ENCODE data around the gene ZNF597.

ZNF597 gene

DNA sequence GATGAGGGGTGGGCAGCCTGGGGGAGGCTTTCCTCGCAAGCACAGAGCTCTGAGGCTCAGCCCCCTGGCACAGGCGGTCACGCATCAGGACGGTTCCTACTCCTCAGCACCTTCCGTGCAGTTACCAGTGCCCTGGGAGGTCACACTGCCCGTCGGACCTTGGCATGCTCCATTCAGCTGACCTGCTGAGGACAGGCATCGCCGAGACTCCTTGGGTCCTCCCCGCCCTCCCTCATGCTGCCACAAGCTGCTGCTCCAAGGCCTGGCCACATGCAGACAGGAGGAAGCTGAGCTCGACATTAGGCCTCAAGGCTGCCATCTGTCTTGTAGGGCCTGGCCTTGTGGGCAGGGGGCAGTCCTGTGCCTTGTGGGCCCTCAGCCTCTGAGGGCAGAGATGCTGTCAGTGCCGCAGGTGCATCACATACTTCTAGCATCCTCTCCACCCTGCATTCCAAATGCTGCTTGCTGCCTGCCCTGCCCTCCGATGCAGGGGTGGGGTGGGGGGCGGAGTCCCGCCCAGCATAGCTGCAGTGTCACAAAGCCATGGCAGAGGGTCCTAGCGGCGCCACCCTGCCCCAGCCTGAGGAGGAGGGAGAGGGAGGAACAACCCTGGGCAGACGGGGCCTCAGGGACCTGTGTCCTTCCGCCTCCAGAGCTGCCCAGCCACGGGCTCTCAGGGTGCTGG, 42.7 kb upstream of the ZNF597 start:
- H3K27ac ChIP-seq = no peak overlapping the region
- TF ChIP-seq ZFX (IDR thresholded peaks at IDR 0.05) = no peak
- TF ChIP-seq, protein P1, sequence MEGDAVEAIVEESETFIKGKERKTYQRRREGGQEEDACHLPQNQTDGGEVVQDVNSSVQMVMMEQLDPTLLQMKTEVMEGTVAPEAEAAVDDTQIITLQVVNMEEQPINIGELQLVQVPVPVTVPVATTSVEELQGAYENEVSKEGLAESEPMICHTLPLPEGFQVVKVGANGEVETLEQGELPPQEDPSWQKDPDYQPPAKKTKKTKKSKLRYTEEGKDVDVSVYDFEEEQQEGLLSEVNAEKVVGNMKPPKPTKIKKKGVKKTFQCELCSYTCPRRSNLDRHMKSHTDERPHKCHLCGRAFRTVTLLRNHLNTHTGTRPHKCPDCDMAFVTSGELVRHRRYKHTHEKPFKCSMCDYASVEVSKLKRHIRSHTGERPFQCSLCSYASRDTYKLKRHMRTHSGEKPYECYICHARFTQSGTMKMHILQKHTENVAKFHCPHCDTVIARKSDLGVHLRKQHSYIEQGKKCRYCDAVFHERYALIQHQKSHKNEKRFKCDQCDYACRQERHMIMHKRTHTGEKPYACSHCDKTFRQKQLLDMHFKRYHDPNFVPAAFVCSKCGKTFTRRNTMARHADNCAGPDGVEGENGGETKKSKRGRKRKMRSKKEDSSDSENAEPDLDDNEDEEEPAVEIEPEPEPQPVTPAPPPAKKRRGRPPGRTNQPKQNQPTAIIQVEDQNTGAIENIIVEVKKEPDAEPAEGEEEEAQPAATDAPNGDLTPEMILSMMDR (conservative IDR thresholded peaks at IDR 0.05) = no peak

DNA sequence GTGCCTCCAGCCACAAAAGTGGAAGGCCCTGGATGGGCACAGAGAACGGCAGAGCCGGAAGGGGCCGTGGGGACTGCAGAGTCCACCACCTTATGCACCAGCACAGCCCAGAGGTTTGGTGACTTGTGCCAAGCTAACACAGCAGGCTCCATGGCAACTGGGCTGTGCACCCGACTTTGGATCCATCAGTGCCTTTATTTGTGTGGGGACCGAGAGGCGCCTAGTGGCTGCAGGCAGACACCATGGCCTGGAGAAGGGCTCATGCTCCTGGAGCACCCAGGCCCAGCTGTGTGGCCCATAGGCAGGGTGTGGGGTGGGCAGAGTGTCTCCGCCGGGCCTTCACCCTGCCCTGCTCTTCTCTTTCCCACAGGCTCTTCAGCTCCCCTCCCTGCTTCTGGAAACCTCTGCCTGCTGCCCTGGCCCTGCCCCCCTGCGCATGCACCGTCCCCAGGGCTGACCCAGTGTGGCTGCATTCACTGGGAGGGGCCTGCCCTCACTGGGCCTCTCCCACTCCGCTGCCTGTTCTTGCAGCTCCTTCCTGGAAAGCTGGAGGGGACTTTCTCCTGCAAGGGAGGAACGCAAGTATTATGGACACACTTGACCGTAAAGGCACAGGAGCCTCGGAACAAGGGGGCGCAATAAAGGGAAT, 41.9 kb upstream of the ZNF597 start:
- H3K27ac ChIP-seq = no peak overlapping the region
- TF ChIP-seq, protein P1 (conservative IDR thresholded peaks at IDR 0.05) = no peak
- TF ChIP-seq ZFX (IDR thresholded peaks at IDR 0.05) = no peak

DNA sequence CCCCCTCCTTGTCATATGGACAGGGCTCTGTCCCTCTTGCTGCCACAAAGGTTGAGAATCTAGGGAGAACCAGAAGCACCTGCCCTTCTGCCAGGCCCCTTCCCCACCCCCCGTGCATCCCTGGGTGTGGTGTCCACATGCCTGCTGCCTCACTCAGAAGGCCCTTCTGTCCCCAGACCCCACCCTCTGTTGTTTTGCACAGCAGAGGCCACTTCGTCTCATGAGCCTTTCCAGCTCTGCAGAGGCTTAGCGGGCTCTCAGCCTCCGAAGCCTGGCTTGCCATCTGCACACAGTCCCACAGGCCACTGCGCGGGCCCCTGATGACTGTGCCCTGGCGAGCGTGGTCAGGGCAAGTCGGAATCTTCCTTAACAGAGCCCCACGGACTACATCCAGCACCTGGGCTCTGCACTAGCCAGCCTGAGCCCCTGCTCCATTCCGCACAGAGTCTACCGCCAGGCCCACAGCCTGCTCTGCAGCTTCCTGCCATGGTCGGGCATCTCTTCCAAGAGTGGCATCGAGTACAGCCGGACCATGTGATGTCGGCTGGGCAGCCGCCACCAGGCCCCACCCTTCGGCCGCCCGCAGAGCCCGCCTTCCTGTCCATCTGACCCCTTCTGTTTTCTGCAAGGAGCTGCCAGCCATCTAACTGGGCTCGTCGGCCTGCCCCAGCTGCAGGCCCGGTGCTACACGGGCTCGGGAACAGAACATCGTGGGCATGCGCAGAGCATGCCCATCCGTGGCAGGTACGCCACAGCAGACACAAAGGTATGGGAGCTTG, 41.2 kb upstream of the ZNF597 start:
- TF ChIP-seq ZFX (IDR thresholded peaks at IDR 0.05) = no peak
- TF ChIP-seq, protein P1 (conservative IDR thresholded peaks at IDR 0.05) = no peak
- no peak overlapping the region for H3K27ac ChIP-seq

DNA sequence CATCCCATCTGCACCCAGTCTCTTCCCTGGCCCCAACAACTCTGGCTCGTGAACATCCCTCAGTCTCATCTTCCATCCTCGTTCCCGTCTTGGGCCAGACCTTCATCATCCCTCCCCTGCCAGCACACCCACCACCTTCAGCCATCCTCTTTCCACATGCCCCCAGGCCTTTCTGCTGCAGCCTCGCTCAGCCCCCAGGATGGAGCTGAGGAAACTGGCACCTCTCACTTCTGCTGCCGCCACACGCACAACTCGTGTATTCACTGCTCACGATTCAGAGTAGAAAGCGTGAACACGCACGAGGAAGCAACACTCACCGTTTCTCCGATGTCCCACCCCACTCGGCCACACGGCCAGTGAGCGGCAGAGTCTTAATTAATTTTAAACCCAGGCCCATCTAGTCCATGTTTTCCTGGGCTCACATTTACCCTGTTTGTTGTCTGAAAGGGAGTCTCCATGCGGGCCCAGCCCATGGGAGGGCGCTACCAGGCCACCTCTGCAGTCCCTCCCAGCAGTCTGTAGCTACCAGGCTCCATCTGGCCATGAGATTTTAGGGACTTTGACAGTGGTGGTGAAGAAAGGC, 39.4 kb upstream of the ZNF597 start:
- H3K27ac ChIP-seq = no peak overlapping the region
- no peak for TF ChIP-seq ZFX (IDR thresholded peaks at IDR 0.05)
- TF ChIP-seq, protein P1 (conservative IDR thresholded peaks at IDR 0.05) = no peak

DNA sequence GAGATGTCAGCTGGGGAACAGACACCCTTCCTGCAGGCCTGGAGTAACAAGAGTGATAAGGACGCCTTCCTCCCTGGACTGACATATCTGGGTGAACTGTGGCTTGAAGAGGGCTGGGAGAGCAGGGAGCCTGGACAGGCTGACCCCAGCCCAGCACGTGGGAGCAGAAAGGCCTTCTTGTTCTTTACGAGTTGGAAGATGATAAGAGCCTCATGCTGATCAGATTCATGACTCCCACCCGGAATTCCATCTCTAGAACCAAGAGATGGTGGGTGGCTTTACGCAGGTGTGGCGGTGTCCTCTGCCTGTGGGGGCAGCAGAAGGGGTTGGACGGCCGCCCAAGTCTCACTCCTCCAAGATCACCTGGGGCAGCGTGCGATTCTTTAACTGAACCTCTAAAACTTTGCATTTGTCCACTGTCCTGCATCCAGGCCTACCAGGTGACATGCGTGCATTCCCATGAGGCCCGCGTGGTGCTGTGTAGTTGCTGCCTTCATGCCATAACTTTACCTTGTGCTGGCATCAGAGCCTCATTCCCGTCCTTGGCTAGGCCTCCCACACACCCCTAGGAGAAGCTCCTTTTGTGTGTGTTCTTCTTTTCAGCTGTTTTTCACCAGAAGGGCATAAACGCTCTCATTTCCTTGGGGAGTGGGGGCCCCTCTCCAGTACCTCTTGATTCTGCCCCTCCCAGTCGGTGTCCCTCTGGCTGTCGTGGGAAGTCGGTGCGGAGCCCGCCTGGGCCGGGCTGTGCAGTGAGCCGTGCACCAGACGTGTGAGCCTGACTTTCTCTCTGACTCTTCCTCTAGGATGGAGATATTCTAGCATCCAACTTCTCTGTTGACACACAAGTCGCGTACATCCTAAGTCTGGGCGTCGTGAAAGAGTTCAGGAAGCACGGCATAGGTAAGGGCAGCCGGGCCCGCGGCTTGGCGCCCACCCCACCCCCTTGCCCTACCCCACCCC, 38.7 kb upstream of the ZNF597 start:
- TF ChIP-seq, protein P1 (conservative IDR thresholded peaks at IDR 0.05) = no peak
- TF ChIP-seq ZFX (IDR thresholded peaks at IDR 0.05) = no peak
- H3K27ac ChIP-seq = no peak overlapping the region

DNA sequence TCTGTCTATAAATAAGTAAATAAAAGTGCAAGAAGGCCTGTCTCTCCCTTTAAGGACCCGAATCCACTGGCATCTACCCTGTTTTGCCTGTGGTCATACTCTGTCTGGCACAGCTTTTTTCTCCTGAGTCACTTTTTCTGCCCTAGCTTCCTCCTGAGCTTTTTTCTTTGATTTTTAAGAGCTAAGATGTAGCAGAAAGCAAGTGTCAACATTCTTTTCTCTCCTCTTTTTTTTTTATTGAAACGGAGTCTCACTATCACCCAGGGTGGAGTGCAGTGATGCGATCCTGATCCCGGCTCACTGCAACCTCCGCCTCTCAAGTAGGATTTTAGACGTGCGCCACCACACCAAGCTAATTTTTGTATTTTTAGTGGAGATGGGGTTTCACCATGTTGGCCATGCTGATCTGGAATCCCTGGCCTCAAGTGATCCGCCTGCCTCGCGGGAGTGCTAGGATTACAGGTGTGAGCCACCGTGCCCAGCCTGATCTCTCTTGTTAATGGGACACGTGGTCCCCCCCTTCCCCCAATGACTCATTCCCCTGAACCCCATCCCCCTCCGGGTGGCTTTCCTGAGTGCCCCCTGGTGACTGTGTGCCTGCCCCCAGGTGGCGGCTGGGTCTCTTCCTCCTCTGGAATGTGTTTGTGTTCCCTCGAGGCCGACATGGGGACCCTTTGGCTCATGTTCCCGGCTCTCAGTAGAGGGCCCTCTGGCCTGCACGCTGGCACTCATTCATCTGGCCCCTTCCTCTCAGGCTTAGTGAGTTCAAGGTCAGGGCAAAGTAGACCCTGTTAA, 37.8 kb upstream of the ZNF597 start:
- no peak for TF ChIP-seq ZFX (IDR thresholded peaks at IDR 0.05)
- TF ChIP-seq, protein P1 (conservative IDR thresholded peaks at IDR 0.05) = no peak
- H3K27ac ChIP-seq = no peak overlapping the region
